Suprapubic skin (tissue), 4 donors: ENCODE data around the gene STIM1. TPM values are rescaled to one million over a fixed set of nuclear protein-coding genes. Genes with fewer than 3 reads are reported as not detected.

Experiments used
- DNase-seq, 2 donors: peaks; one replicate each; pipeline ENCODE4 v3.0.0-alpha.2; 2019; ENCODE audit warnings: low spot score in 2 of 2
- H3K27ac ChIP-seq: fragments of 200-600 bp; sonication (generic); one replicate; pipeline ENCODE4 v1.5.1; 2019
- H3K27me3 ChIP-seq: fragments of 200-600 bp; sonication (generic); one replicate; pipeline ENCODE4 v1.5.1; 2019
- H3K36me3 ChIP-seq: fragments of 200-600 bp; sonication (generic); one replicate; pipeline ENCODE4 v1.5.1; 2019
- H3K4me1 ChIP-seq: fragments of 200-600 bp; sonication (generic); one replicate; pipeline ENCODE4 v1.5.1; 2019
- H3K4me3 ChIP-seq: fragments of 200-600 bp; sonication (generic); one replicate; pipeline ENCODE4 v1.5.1; 2019; ENCODE audit warnings: mild to moderate bottlenecking
- H3K9me3 ChIP-seq: fragments of 200-600 bp; sonication (generic); one replicate; pipeline ENCODE4 v1.5.1; 2019
- EP300 ChIP-seq: sonication (generic); formaldehyde crosslinking; IDR thresholded peaks from one replicate; pipeline ENCODE4 v1.6.1; 2017; ENCODE audit warnings: antibody characterized with exemption
- POLR2A ChIP-seq, 2 donors: fragments of 450-650 bp; IDR thresholded peaks; one replicate each; pipeline ENCODE4 v1.6.1; 2017; ENCODE audit warnings: antibody characterized with exemption in 2 of 2, mild to moderate bottlenecking in 2 of 2, moderate library complexity in 2 of 2
- POLR2AphosphoS5 ChIP-seq, 3 donors: sonication (generic); formaldehyde crosslinking; IDR thresholded peaks; one replicate each; pipeline ENCODE4 v1.6.1; 2017; ENCODE audit warnings: antibody characterized with exemption in 3 of 3
- WGBS: methylation state at CpG from one replicate; pipeline ENCODE4 v1.1.5; 2018; 5-methylcytosine and 5-hydroxymethylcytosine counted together
- total RNA-seq, 4 donors: library from RNA; depleted of rRNA; stranded (reverse); fragments of >200 nt; gene quantifications; one replicate each; pipeline ENCODE4 v1.1.0, GENCODE V29; 2016
- TF ChIP-seq, protein P1 (sequence below), 2 donors: fragments of 200-600 bp in 1 of 2; fragments of 450-650 bp in 1 of 2; sonication (generic) in 1 of 2; IDR thresholded peaks; one replicate each; pipeline ENCODE4 v1.5.1; 2016 to 2019; ENCODE audit warnings: antibody characterized with exemption in 2 of 2, mild to moderate bottlenecking in 1 of 2, moderate library complexity in 1 of 2

Gene STIM1
- total RNA-seq, 4 donors from 2014 or later = 58.4 to 70.2 (median 60.9) TPM

DNA sequence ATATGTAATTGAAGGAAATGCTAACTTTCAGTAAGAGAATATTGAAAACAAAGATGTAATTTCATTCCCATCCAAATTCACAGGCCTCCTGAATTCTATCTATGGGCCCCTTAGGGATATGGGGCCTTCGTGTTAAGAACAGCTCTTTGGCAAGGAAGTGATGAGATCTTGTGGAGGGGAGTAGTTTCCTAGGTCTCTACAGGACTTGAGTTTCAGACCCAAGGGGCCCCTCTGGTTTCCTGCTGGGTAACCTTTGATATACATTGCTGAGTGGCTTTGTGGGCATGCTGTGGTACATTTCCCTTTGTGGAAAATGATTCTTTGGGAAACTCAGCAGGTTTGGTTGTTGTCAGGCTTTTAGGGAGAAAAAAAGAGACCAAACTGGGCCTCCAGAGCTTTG is 6.2 kb downstream of the STIM1 start:
- H3K4me3 ChIP-seq = no peak overlapping the region
- H3K27me3 ChIP-seq = no peaks in the 10 kb centered on the region
- WGBS = 53% methylated on average over 1 of the region's 1 CpG
- H3K9me3 ChIP-seq = no peaks in the 10 kb centered on the region
- peaks cover 76% of the 10 kb centered on the region for H3K4me1 ChIP-seq
- H3K36me3 ChIP-seq = no peaks in the 10 kb centered on the region
- no peak overlapping the region for H3K27ac ChIP-seq
- DNase-seq = no peak
- no peak for TF ChIP-seq POLR2AphosphoS5 (IDR thresholded peaks at IDR 0.05)
- TF ChIP-seq, protein P1, sequence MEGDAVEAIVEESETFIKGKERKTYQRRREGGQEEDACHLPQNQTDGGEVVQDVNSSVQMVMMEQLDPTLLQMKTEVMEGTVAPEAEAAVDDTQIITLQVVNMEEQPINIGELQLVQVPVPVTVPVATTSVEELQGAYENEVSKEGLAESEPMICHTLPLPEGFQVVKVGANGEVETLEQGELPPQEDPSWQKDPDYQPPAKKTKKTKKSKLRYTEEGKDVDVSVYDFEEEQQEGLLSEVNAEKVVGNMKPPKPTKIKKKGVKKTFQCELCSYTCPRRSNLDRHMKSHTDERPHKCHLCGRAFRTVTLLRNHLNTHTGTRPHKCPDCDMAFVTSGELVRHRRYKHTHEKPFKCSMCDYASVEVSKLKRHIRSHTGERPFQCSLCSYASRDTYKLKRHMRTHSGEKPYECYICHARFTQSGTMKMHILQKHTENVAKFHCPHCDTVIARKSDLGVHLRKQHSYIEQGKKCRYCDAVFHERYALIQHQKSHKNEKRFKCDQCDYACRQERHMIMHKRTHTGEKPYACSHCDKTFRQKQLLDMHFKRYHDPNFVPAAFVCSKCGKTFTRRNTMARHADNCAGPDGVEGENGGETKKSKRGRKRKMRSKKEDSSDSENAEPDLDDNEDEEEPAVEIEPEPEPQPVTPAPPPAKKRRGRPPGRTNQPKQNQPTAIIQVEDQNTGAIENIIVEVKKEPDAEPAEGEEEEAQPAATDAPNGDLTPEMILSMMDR (IDR thresholded peaks at IDR 0.05) = no peak
- TF ChIP-seq EP300 = no peak
- no peak for TF ChIP-seq POLR2A (IDR thresholded peaks at IDR 0.05)

DNA sequence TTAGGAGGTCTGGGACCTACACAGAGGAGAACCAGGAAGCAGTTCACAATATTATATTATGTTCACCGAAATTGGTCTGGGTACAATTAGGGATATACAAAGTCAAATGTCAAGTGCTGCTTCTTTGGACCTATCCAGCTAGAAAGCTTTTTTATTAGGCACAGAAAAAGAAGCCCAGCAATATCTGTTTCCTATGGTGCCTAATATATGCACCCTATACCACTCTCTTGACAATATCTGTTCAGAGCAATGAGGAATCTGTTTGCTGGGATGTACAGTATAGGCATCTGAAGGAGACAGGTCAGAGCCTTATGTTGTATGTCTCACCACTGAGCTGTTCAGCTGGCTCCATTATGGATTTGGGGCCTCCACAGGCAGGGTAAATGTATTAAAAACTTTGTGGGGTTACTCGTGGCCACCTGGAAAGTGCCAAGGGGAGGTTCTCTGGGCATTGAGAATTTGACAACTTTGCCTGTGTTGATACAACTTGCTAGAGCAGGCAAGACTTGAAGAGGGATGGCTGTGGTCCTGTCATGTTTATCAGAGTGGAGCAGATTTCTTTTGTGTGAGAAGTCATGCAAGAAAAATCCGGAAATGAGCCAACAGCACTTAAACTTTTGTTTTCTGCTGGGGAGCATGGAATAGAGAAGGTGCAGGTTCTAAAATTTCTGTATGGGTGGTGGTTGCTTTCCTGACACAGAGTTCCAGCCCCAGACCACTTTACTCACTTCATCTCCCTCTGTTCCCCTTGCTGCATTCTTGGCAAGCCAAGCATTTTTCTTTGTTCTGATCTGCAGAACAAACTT is 10.1 kb downstream of the STIM1 start:
- H3K27ac ChIP-seq = peak overlapping the region; percentile 16
- DNase-seq = no peak
- no peaks in the 10 kb centered on the region for H3K9me3 ChIP-seq
- no peaks in the 10 kb centered on the region for H3K36me3 ChIP-seq
- no peak overlapping the region for H3K4me3 ChIP-seq
- 46% methylated on average over 3 of the region's 3 CpGs for WGBS
- H3K27me3 ChIP-seq = no peaks in the 10 kb centered on the region
- peaks cover 57% of the 10 kb centered on the region for H3K4me1 ChIP-seq
- no peak for TF ChIP-seq POLR2A (IDR thresholded peaks at IDR 0.05)

DNA sequence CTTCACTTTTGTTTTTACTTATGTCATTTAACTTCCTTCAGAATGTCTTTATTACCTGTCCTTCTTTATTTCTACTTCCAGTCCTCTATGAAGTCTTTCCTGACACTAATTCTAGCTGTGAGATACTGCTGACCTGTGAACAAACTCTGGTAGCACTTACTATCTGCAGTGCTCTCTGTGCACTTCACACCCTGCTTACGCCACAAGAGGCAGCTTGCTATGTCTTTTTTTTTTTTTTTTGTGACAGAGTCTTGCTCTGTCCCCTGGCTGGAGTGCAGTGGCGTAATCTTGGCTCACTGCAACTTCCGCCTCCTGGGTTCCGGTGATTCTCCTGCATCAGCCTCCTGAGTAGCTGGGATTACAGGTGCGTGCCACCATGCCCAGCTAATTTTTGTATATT is 10.7 kb downstream of the STIM1 start:
- WGBS = 84% methylated on average over 5 of the region's 5 CpGs
- Histone ChIP-seq H3K27ac (peak overlapping the region; percentile 16), H3K4me1 (peaks cover 51% of the 10 kb centered on the region), H3K36me3 (no peaks in the 10 kb centered on the region), H3K9me3 (no peaks in the 10 kb centered on the region), H3K4me3 (no peak overlapping the region), H3K27me3 (no peaks in the 10 kb centered on the region)
- TF ChIP-seq POLR2A (IDR thresholded peaks at IDR 0.05) (no peak), POLR2AphosphoS5 (IDR thresholded peaks at IDR 0.05) (no peak)
- TF ChIP-seq, protein P1 (IDR thresholded peaks at IDR 0.05) = no peak
- no peak for DNase-seq

DNA sequence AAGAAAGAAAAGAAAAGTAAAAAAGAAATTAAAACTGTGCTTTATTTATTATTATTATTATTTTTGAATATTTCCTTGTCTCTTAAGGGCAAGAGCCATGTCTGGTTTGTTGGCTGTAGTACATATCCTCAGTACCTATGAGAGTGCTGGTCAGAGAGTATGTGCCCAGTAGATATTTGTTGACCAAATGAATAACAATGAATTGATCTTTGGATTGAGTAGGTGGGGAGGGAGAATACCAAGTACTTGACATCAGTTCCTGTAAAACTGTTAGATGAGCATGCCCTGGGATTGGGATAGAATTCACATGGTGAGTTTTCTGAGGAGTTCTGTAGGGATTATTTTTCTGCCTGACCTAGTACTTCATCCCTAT is 11.4 kb downstream of the STIM1 start:
- no peak for DNase-seq
- H3K27ac ChIP-seq = no peak overlapping the region
- H3K4me3 ChIP-seq = no peak overlapping the region
- peaks cover 45% of the 10 kb centered on the region for H3K4me1 ChIP-seq
- H3K27me3 ChIP-seq = no peaks in the 10 kb centered on the region
- TF ChIP-seq POLR2A (IDR thresholded peaks at IDR 0.05) (no peak), POLR2AphosphoS5 (IDR thresholded peaks at IDR 0.05) (no peak), EP300 (no peak)
- TF ChIP-seq, protein P1 (IDR thresholded peaks at IDR 0.05) = no peak
- no peaks in the 10 kb centered on the region for H3K9me3 ChIP-seq
- H3K36me3 ChIP-seq = no peaks in the 10 kb centered on the region

DNA sequence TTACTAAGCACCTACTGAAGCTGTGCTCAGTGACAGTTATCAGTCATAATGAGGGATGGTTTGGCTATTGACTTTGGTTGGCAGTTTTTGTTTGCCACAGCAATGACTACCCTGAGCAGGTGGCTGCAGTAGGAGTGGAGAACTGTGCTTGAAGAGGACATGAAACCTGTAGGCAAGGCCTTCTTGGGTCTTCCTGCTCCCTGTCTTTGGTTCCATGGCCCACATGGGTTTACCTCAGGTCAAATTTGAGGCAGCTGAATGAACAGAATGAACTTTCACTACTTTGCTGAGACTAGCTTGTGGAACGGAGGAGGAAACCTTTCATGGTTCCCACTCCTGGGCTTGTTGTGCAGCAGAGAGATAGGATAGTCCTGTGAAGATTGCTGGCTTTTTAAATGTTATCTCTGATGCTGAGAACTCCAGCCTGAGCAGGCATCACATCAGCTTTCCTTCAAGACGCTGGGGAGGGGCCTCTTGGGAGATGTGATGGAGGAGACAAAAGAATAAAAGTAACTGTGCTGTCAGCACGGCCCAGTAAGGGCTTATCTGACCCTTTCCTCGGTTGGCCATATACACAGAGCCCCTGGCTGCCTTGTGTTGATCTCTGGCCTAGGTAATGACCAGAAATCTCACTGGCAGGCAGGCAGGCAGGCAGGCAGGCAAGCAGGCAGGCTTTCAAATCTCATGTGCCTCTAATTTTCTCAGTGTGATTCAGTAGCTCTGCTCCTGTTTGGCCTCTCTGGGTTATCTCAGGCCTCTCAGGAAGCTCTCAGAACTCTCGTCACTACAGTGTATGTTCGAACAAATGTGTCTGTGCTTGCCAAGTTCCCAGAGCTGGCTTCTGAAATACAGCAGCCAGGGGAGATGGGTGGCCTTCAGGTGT is 12.0 kb downstream of the STIM1 start:
- no peaks in the 10 kb centered on the region for H3K27me3 ChIP-seq
- no peak overlapping the region for H3K4me3 ChIP-seq
- no peak for DNase-seq
- H3K36me3 ChIP-seq = no peaks in the 10 kb centered on the region
- peaks cover 39% of the 10 kb centered on the region for H3K4me1 ChIP-seq
- no peak for TF ChIP-seq POLR2AphosphoS5 (IDR thresholded peaks at IDR 0.05)
- TF ChIP-seq POLR2A (IDR thresholded peaks at IDR 0.05) = no peak
- TF ChIP-seq, protein P1 (IDR thresholded peaks at IDR 0.05) = no peak
- TF ChIP-seq EP300 = no peak
- peak overlapping the region; percentile 4 for H3K27ac ChIP-seq
- H3K9me3 ChIP-seq = no peaks in the 10 kb centered on the region
- WGBS = 42% methylated on average over 6 of the region's 6 CpGs
